Chondrocyte (in vitro differentiated cells): ENCODE results near the gene HPCAL4. TPM values are rescaled to one million over a fixed set of nuclear protein-coding genes. Genes with fewer than 3 reads are reported as not detected.

ENCODE experiments used
- DNase-seq: peaks from one replicate; pipeline ENCODE4 v3.0.0; 2021; ENCODE audit warnings: mixed read lengths, low spot score
- H3K27ac Mint-ChIP-seq: one replicate; pipeline ENCODE4 v1.8.0; 2021; ENCODE audit warnings: mild to moderate bottlenecking, moderate library complexity, mixed read lengths; ENCODE audit not compliant: unreplicated experiment
- H3K27me3 Mint-ChIP-seq: 2 replicates; pipeline ENCODE4 v1.8.0; 2021; ENCODE audit warnings: low read depth, mixed read lengths
- H3K36me3 Mint-ChIP-seq: 2 replicates; pipeline ENCODE4 v1.8.0; 2021; ENCODE audit warnings: low read depth, mixed read lengths
- H3K4me1 Mint-ChIP-seq: 2 replicates; pipeline ENCODE4 v1.8.0; 2021; ENCODE audit warnings: low read depth, mild to moderate bottlenecking, mixed read lengths
- H3K4me3 Mint-ChIP-seq: one replicate; pipeline ENCODE4 v1.8.0; 2021; ENCODE audit warnings: mild to moderate bottlenecking, moderate library complexity, mixed read lengths; ENCODE audit not compliant: unreplicated experiment
- H3K9me3 Mint-ChIP-seq: 2 replicates; pipeline ENCODE4 v1.8.0; 2021; ENCODE audit warnings: low read depth, mixed read lengths
- total RNA-seq: library from RNA; stranded (reverse); gene quantifications from 3 replicates; pipeline ENCODE4 v1.2.1, GENCODE V29; 2021
- TF ChIP-seq, protein P1 (sequence below): fragments of 200-600 bp; sonication (generic); IDR thresholded peaks from 2 replicates; pipeline ENCODE4 v1.5.0; 2021; ENCODE audit warnings: antibody characterized with exemption, mild to moderate bottlenecking, moderate library complexity

Gene HPCAL4
- total RNA-seq, 1 donor from 2014 or later = not detected

- TF ChIP-seq, protein P1, sequence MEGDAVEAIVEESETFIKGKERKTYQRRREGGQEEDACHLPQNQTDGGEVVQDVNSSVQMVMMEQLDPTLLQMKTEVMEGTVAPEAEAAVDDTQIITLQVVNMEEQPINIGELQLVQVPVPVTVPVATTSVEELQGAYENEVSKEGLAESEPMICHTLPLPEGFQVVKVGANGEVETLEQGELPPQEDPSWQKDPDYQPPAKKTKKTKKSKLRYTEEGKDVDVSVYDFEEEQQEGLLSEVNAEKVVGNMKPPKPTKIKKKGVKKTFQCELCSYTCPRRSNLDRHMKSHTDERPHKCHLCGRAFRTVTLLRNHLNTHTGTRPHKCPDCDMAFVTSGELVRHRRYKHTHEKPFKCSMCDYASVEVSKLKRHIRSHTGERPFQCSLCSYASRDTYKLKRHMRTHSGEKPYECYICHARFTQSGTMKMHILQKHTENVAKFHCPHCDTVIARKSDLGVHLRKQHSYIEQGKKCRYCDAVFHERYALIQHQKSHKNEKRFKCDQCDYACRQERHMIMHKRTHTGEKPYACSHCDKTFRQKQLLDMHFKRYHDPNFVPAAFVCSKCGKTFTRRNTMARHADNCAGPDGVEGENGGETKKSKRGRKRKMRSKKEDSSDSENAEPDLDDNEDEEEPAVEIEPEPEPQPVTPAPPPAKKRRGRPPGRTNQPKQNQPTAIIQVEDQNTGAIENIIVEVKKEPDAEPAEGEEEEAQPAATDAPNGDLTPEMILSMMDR = no peak
- no peaks in the 10 kb centered on the region for H3K36me3 Mint-ChIP-seq
- no peak for DNase-seq
- peaks cover 57% of the 10 kb centered on the region for H3K27me3 Mint-ChIP-seq
- H3K4me1 Mint-ChIP-seq = no peaks in the 10 kb centered on the region
- no peaks in the 10 kb centered on the region for H3K9me3 Mint-ChIP-seq
- H3K4me3 Mint-ChIP-seq = no peak overlapping the region
- no peak overlapping the region for H3K27ac Mint-ChIP-seq
These were observed 35.4 kb upstream of the HPCAL4 start for GRCh38 chr1:39726600-39726999.

DNA sequence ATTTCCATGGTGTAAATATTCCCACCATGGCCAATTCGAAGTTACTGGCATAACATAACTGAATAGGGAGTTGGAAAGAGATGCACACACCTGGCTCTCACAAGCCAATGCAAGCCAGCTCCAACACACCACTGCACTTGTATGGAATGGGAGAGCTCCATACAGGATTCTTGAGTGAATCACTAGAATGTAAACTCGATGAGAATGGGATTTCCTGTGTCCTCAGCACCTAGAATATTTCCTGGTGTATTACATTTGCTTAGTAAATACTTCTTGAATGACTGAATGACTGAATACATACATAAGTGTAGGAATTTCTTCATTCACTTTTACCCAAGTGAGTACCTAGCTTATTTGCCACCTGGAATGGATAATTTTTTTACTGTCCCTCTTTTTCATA is 31.3 kb upstream of the HPCAL4 start:
- no peak overlapping the region for H3K27ac Mint-ChIP-seq
- TF ChIP-seq, protein P1 = no peak
- H3K4me1 Mint-ChIP-seq = no peaks in the 10 kb centered on the region
- H3K4me3 Mint-ChIP-seq = no peak overlapping the region
- no peaks in the 10 kb centered on the region for H3K36me3 Mint-ChIP-seq
- H3K27me3 Mint-ChIP-seq = peaks cover 42% of the 10 kb centered on the region
- H3K9me3 Mint-ChIP-seq = no peaks in the 10 kb centered on the region
- no peak for DNase-seq

GRCh38 chr1:39721664-39722063 is 30.4 kb upstream of the HPCAL4 start:
- Mint-ChIP-seq H3K9me3 (no peaks in the 10 kb centered on the region), H3K27ac (no peak overlapping the region), H3K4me3 (no peak overlapping the region), H3K4me1 (no peaks in the 10 kb centered on the region), H3K36me3 (no peaks in the 10 kb centered on the region), H3K27me3 (peaks cover 44% of the 10 kb centered on the region)
- TF ChIP-seq, protein P1 = no peak
- no peak for DNase-seq

GRCh38 chr1:39720094-39720999 is 29.1 kb upstream of the HPCAL4 start:
- Mint-ChIP-seq H3K4me1 (no peaks in the 10 kb centered on the region), H3K36me3 (no peaks in the 10 kb centered on the region), H3K4me3 (no peak overlapping the region), H3K9me3 (no peaks in the 10 kb centered on the region), H3K27ac (no peak overlapping the region), H3K27me3 (peaks cover 42% of the 10 kb centered on the region)
- no peak for DNase-seq
- TF ChIP-seq, protein P1 = peak; percentile 90

- TF ChIP-seq, protein P1 = no peak
- Mint-ChIP-seq H3K27ac (no peak overlapping the region), H3K27me3 (peaks cover 43% of the 10 kb centered on the region), H3K36me3 (no peaks in the 10 kb centered on the region), H3K4me1 (no peaks in the 10 kb centered on the region), H3K9me3 (no peaks in the 10 kb centered on the region), H3K4me3 (no peak overlapping the region)
- DNase-seq = no peak
These were observed 26.6 kb upstream of the HPCAL4 start for GRCh38 chr1:39717809-39718208.
